Measurements from ENCODE around the gene HOXD9.

HOXD9 gene

GRCh38 chr2:176099159-176099727 is 23.3 kb upstream of the HOXD9 start:
- DNase-seq, result no peak

GRCh38 chr2:176099728-176100546 is 22.6 kb upstream of the HOXD9 start, which contains the start of gene HOXD12:
Gene HOXD12, plus strand, starts transcription at chr2:176099795. Its CDS starts 7 bp downstream, at chr2:176099802.
- no peak for DNase-seq

- no peak for DNase-seq
These were observed 21.9 kb upstream of the HOXD9 start for GRCh38 chr2:176100547-176101140.

- DNase-seq, result no peak
These were observed 21.2 kb upstream of the HOXD9 start for GRCh38 chr2:176101216-176101830.

GRCh38 chr2:176101842-176102241 is 20.7 kb upstream of the HOXD9 start:
- no peak for DNase-seq

GRCh38 chr2:176102309-176102866 is 20.1 kb upstream of the HOXD9 start:
- no peak for DNase-seq

GRCh38 chr2:176103194-176103593 is 19.3 kb upstream of the HOXD9 start:
- DNase-seq, result no peak

- DNase-seq, result no peak
These were observed 18.7 kb upstream of the HOXD9 start for GRCh38 chr2:176103742-176104315.

GRCh38 chr2:176104316-176105077 is 18.0 kb upstream of the HOXD9 start:
- no peak for DNase-seq

- DNase-seq, result no peak
These were observed 17.3 kb upstream of the HOXD9 start for GRCh38 chr2:176105078-176105729.

- DNase-seq, result no peak
These were observed 16.6 kb upstream of the HOXD9 start for GRCh38 chr2:176105730-176106580.

GRCh38 chr2:176106581-176107539 is 15.7 kb upstream of the HOXD9 start, which contains the start of gene HOXD11:
Gene HOXD11, plus strand, starts transcription at chr2:176107280. Its CDS starts 76 bp downstream, at chr2:176107356.
- no peak for DNase-seq

- DNase-seq, result no peak
These were observed 14.8 kb upstream of the HOXD9 start for GRCh38 chr2:176107731-176108181.

- DNase-seq, result no peak
These were observed 13.2 kb upstream of the HOXD9 start for GRCh38 chr2:176109192-176109901.

- no peak for DNase-seq
These were observed 12.6 kb upstream of the HOXD9 start for GRCh38 chr2:176109946-176110345.

GRCh38 chr2:176110415-176111308 is 11.9 kb upstream of the HOXD9 start:
- DNase-seq, result no peak

- no peak for DNase-seq
These were observed 11.2 kb upstream of the HOXD9 start for GRCh38 chr2:176111309-176111663.
